ENCODE measurements around the gene TSC22D1.
A peak's percentile ranks its signal among the peaks of the same experiment; 100 is the strongest.

The TSC22D1 gene

DNA sequence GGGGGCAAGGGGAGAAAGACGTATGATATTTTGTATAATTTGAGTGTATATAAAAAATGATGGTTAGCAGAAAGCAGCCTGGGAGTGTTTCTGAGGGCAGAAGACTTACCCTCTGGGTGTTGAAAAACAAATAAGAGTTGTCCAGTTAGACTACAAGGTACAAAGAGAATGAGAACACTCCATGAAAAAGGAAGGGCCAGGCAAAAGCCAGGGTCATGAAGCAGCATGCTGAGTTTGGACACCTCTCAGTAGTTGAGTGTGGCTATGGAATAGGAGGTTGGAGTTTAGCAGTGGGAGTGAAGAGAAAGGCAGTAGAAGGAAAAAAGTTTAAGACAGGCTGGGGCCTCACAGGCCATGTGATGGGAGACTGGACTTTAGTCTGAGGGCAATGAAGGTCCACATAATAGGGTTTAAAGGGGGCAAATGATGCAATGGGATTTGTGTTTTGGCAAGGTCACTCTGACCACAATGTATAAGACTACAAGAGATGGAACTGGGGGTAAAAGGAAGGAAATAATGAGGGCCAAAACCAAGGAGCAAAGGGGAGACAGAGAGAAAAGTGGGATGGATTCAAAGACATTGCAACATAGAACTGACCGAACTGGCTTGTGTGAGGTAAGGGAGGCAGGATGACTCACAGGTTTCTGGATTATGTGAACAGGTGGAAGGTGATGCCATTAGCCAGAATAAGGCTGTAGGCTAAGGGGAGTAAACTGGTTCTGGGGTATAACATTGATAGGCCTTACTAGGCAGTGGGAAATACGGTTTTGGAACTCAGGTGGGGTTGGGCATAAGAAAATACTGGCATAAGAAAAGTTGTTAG lies 125.9 kb downstream of the TSC22D1 start:
- no peak for DNase-seq

DNA sequence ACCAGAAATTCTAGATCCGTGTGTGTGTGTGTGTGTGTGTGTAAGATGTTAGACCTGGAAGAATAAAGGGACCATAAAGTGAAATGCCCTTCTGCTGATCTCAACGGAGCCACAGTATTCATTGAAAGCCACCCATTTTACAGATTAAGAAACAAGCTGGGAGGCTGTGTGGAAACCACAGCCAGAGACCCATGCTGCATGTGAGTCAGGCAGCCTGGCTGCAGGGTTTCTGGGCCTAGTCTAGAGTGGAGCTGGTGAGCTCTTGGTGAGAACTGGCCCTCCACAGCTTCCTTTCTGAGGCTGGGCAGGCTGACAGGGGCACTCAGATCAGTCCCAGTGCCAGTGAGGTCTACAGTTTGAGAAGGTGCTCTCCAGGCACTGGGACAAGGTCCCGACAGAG lies 127.3 kb downstream of the TSC22D1 start:
- DNase-seq: no peak

DNA sequence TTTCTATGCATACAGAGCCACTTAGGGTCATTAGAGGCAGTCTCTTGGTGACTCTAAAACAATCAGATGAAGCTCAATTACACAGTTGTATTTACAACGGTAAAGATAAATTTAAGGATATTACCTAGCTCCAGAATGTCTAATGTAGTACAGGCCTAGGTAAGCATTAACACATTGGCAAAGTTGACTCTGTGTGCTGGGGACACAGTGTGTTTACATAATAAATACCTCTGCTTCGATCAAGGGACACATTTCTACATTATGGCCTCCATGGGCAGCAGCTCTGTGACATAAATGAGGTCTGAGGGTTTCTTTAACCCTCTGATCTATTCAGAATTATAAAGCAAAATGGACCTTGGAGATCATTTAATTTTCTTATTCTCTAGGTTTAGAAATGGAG lies 127.8 kb downstream of the TSC22D1 start:
- DNase-seq: no peak

DNA sequence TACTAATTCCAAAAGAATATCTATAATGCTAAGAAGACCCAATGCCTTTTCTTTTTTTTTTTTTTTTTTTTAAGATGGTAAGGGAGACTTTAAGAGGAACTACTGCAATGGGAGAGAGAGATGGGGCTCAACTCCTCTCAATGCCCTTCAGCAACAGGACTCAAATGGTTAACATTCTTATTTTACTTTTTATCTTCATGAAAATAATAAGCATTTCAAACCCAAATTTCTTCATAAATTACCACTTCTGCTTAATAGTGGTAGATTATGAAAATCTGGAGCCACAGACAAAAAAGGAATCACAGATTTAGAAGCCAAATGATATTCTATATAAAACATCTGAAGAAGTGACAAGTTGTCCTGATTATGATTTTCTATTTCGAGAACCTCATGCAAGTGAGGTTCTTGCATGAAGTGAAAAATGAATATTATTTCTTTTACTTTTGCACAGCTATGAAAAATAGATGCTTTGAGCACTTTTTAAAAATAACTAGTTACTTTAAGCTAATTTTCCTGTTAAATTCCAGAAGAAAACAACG lies 128.3 kb downstream of the TSC22D1 start:
- no peak for DNase-seq

DNA sequence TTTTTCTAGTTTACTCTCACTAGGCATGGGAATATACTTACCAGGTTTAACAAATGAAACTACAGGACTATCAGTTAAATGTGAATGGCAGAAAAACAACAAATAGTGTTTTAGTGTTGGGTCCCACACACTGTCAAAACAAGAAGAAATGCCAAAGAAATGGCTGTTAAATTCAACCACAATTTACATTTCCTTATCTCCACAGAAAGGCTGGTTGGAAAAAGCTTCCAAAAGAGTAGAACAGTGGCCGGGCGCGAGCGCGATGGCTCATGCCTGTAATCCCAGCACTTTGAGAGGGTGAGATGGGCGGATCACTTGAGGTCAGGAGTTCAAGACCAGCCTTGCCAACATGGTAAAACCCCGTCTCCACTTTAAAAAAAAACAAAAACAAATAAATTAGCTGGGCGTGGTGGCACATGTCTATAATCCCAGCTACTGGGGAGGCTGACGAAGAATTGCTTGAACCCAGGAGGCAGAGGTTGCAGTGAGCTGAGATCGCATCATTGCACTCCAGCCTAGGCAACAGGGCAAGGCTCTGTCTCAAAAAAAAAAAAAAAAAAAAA lies 136.0 kb downstream of the TSC22D1 start:
- no peak for DNase-seq

DNA sequence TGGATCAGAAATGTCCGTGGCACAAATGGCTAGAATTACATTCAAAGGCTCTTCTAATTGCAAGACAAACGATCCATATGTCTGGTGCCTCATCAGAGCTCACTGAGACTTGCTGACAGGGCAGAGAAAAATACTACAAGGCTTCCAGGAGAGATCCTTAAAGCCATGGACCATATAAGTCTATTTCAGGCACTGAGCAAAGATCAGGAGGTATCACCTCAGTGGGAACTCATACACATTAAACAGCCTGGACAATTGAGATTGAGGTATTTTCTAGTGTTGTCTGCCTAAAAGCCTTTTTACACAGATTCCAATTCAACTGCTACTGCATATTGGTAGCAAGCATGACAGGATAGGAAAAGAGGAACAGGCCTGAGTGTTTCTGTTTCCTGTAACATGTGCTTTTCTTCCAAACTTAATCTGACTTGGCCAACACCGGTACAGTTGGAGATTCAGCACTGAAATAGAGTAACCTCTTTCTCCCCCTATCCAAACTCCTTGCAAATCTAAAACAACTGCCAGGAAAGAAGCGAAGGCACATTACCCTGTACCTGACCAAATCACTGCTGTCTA lies 136.6 kb downstream of the TSC22D1 start:
- no peak for DNase-seq

DNA sequence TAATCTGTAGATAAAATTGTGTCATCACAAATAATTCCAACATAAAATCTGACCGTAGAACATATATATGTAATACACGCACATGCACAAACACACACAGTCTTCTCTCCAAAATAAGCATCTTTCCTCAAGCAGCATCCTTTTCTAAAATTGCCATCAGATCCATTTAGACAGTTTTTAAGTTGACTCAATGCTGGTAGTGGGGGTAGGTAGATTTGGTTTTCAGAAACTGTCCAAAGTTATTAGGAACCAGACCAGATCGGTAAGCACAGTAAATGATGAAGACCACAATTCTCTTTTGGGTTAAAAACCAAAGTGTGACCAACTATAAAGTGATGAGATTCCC lies 137.9 kb downstream of the TSC22D1 start:
- no peak for DNase-seq

DNA sequence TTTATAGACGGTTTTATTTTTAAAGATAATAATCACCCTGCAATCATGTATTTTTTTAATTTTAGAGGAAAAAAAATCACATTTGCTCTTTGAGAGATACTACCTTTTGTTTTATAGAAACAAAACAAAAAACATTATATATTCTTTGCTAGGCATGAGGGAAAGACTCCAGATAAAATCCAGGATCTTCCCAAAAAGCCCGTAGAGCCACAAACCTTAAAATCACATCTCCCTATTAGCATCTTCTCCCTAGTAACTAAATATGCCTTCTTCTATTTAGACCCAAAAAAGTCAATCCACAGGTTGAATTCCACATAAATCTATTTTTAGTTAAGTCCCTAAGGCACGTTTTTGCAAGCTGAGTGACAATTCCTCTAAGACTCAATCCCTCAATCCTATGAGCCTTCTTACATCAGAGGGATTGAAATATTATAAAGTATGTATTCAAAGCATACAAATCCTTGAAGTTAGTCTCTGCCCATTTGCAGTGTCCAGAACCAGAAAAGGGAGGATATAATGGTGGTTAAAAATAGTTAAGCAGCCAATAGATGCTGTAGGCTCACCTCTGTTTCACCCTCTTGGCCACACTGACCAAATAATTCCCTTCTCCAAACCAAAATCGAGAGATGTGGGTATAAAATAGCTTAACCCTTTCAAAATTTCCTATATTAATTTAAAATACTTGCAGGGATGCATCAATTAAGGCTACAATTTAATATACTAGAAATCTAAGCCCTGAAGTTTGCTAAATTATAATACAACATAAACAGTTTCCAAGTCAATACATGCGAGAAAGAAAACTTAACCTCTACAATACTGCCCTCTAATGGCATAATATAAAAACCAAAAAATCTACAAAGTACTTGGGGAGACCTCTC lies 138.5 kb downstream of the TSC22D1 start:
- DNase-seq: peak; percentile 56

DNA sequence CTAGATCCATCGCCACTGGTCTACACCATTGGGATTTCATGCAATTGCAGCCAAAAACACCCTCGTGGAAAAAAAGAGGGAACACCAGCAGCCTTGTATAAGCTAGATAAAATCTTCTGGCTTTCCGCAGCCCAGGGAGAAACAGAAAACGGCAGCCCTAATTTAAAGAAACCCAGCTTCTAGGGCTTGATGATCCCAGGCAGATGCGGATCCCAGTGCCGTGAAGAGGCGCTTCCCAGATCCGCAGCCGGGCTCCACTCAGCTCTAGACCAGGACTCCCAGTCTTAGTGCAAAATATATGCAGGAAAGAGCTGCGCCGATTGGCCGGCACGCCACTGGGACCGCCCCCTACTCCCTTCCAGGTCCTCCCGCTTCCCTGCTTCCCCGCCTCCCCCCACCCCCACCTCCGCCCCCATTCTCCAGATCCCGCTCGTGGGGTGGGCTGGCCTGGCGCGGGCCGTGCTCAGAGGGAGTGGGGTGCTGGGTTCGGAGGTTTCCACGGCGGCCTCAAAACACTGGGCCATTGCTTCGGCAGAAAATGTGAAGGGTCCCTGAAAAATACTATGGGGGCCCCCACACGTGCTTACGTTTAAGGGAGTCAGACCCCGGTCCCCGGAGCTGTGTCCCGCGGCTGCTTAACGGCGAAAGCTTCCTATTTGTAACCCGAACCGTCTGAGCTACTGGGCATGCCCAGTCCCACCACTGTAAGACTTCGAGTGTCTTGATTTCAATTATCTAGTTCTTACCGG lies 139.4 kb downstream of the TSC22D1 start:
- DNase-seq: peak; percentile 25

DNA sequence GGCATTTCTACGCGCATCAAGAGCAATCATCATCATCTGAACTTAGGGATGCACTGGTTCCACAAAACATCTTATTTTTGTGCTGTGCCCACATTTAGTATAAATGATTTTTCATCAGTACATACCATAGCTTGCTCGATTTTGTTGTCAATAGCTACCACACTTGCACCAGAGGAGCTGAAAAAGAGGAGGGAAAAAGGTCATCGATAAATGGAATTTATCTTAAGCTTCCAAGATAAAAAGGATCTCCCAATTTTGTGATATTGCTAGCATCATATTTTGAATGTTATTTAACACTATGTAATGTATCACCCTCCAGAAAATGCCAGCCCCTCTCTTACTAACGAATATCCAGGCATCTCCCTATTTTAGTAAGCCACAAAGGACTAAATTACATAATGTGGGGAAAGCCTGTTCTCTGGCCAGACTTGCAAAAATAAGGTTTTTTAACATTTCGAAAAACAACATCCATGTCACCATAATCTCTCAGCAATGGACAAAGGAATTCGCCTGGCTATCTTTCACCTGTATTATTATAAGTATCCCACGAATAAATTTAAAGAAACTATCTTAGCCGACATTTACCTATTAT lies 140.1 kb downstream of the TSC22D1 start:
- no peak for DNase-seq

DNA sequence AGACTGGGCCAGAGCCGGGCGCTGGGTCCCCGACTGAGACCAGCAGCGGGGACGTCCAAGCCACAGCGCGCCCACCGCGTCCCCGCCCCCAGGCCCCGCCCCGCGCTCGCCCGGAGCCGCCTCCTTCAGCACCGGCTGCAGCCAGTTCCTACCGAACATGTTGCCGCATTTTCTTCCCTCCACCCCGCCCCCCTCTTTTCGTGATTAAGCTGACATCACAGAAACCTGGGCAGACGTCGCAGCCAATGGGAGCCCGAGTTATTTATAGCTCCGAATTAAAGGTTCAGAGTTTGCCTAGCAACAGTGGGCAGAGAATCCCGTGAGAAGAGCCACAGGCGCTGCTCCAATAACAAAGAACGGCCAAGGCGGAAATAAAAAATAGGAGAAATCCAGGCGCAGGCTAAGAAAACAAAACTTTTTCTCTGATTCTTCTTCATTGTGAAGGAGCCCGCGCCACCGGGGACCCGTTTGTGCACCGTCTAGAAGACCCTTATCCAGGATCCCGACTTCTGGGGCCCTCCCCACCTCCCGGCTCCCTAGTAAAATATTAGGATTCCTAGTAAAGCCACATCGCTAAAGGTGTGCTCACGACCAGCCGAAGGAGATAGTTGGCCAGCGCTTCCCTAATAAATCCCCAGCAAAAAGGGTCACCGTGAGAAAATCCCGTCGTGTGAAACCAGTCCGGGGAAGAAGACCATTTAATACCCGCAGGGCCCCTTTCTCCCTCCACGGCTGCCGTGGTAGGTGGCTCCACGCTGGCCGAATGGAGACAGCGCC lies 140.8 kb downstream of the TSC22D1 start:
- peak; percentile 87 for DNase-seq

DNA sequence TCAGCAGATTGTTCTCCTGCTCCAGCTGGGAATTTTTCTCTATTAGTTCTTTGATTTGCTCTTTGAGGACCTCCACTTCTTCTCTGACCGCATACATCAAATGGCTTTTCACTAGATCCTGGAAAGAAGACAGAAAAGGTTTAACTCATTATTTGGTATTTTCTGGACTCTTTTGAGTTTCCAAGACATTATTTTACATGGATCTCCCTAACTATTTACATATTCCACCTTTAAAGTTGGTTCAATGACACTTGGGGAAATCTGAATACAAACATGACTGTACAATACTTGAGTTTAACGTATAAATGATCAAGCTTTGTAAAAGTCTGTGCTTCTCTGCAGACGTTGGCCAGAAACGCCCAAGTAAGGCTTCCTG lies 141.4 kb downstream of the TSC22D1 start:
- no peak for DNase-seq

DNA sequence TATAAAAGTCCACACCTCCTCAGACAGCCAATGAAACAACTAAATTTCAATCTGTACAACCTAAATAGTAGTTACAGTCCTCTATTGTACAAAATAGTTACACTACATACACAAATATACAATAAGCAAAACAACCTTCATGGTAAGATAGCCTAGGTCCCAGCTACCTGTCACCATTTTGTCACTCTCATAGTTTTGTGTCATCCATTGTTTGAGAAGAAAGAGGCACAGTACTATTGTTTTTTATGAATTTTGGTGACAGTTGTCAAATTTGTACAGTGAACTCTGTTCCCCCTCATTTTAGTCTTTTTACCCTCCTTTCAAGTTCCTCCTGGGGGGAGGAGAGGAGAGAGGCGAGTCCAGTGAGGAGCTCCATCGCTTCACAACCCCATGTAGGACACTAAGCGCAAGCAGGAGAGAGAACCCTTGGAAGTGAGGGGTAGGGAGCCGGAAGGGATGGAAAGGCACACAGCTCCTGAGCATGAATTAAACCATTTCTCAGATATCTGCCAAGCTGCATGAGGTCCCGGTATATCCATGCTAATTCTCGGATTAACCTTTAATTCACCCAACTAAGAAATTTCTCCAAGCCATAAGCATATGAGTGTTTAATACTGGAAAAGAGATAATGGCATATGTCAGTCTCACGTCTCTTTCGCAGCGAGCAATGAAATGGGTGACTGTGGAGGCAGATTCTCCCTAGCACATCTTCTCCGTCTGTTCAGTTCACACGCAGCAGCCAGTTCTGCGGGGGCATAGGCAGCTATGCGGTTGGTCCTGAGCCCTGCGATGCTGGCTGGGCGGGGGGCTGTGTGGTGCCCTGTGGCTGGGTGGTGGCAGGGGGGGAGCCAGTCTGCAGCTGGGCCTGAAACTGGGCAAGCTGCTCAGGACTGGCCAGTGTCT lies 142.0 kb downstream of the TSC22D1 start:
- no peak for DNase-seq

DNA sequence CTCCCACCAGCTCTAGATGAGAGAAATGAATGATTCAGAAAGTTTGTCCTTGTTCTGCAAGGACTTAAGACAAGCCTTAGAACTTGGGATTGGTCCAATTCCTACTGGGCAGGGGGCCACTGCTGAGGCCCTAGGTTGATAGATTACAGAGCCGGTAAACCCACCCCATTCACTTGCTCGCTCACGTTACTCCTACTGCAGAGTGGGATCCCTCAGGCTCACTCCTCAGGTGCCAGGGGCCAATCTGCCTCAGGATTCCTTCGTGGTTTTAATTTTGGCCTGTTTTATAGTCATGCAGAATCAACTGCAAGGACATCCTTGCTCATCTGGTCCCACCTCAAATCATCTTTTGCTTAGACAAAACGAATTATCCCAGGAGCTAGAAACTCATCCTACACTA lies 143.5 kb downstream of the TSC22D1 start:
- DNase-seq: no peak

DNA sequence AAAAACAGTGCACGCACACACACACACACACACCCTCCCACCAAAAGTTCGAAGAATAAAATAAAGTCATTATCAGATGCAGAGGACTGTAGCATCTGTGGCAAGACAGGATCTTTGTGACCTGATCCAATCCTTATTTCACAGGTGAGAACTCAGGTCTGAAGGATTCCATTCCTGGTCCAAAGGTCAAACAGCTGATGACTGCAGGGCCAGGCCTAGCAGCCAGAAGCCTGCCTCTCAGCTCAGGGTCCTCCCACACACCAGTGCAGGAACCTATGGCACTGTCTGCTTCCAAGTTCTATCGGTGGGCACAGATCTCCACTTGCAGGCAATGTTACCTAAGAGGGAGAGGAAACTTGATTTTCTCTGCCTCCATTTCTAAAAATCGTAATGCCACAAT lies 145.0 kb downstream of the TSC22D1 start:
- DNase-seq: no peak

DNA sequence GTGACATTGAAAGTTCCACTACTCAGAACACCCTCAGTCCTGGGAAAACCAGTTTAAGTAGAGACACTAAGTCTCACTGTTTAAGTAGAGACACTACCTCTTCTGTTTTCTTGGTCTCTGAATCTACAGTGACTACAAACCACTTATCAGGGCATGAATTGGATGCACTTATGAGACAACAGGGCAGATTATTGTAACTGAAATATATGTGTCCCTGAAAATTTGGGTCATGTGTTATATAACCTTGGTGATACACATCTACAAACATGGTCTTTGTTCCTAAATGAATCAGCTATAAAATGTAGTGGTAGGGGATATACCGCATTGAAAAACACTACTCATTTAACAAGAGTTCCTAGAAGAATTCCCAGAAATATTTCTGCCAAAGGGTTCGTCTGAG lies 146.8 kb downstream of the TSC22D1 start:
- DNase-seq: no peak

DNA sequence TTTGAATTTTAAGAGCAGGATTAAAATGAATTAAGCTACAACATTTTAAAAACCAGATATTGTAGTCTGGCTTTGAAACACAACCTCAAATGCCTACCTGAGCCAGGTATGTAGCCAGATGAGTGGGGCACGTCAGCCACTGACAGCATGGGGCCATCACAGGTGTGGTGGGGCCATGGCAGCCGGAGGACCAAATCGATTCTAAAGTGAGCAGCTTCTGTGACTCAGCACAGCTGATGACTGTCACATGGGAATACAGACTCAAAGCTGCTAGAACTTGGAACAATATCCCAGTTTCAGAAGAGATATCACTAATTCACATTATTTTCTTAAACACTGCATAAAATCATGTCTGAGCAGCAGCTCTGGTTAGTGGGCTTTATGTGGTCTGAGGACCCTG lies 149.7 kb downstream of the TSC22D1 start:
- DNase-seq: no peak

DNA sequence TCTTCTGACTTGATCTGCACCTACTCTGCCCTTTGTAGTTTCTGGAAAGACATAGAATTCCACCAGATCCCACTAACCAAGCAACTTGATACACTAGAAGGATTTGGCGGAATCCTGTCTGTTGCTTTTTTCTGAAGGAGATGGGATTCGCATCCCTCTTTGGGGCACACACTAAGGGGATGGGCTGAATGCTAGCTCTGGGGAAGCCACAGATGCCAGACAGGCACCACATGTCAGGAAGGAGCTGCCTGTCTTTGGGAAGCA lies 150.4 kb downstream of the TSC22D1 start:
- DNase-seq: no peak

DNA sequence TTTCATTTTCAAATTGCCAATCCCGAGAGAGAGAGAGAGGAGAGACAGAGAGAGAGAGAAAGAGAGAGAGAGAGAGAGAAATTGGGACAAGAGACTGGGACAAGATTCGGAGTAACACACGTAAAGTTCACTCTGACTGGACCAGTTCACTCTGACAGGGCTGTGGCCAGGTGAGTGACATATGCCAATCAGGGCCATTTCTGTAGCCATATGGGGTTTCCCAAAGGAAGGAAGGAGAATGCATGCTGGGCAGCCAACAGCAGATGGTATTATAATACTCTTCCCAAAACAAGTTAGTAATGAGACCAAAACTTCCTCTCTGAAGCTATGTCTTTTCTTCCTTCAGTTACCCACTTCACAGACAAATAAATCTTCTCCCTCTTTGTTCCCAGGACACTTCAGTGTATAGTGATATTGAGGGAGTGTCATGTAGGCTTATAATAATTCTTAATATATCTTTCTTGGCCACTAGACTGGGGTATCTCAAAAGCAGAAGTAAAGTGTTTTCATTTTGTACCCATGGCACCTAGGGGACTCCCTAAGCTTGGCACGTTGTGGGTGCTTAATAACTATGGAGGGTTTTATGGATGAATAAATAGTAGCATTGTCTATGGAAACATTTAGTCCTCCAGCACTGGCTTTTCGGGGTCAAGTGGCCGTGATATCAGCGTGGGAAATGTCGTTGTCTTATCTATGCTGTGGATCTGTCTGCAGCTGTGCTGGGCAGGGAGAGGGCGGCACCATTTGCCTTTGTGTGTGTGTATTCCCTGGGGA lies 150.9 kb downstream of the TSC22D1 start:
- DNase-seq: no peak

DNA sequence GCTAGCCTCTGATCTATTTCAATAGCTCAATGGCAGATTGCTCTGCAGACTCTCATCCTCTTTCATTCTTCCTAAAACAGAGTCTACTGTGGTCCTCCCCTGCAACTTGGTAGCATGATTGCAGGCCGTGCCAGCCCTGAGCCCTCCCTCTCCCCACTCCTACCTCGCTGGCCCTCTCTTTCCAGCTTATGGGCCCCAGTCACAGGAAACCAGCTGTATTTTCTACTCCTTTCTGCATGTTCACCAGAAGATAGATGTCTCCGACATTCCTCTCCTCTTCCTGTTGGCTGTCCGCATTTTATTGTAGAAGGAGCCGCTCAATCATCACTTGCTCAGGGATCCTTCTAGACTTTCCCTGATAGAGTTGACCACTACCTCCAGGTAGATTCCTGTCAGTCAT lies 152.3 kb downstream of the TSC22D1 start:
- DNase-seq: no peak
